HG03571 (cell line): ENCODE results near the gene SLC2A5.
"Not testable (repeated sequence)": the region's sequence is repeated elsewhere in the genome, so short reads cannot be mapped to it uniquely, and the experiment has no call there.

Source experiments
- ATAC-seq: cut with Tn5 transposase; IDR thresholded peaks from one replicate; pipeline ENCODE4 v1.9.1; 2021; ENCODE audit not compliant: unreplicated experiment

Gene SLC2A5

DNA sequence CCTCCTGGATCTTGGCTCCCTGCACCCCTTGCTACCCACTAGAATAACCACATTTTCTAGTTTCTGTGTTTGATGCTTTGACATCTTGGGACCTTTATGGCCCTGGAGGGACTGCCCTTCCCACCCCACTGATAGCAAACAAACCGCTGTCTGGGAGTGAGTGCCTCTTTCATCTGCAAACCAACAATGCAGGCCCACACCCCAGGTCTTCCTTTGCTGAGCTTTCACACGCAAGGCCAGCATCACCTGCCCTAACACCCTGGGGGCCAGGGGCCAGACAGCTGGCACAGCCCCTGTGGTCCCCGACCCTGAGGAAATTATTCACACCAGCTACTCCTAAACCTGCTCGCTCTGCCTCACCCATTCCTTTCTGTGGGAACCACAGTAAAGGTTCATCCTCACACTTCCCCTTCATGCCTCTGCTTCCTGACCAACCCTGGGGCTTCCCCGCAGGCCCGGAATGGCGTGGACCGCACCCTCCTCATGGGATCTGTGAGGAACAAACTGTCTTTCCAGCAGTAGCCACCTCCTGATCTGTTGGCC is 58.6 kb downstream of the SLC2A5 start:
- ATAC-seq: no peak

DNA sequence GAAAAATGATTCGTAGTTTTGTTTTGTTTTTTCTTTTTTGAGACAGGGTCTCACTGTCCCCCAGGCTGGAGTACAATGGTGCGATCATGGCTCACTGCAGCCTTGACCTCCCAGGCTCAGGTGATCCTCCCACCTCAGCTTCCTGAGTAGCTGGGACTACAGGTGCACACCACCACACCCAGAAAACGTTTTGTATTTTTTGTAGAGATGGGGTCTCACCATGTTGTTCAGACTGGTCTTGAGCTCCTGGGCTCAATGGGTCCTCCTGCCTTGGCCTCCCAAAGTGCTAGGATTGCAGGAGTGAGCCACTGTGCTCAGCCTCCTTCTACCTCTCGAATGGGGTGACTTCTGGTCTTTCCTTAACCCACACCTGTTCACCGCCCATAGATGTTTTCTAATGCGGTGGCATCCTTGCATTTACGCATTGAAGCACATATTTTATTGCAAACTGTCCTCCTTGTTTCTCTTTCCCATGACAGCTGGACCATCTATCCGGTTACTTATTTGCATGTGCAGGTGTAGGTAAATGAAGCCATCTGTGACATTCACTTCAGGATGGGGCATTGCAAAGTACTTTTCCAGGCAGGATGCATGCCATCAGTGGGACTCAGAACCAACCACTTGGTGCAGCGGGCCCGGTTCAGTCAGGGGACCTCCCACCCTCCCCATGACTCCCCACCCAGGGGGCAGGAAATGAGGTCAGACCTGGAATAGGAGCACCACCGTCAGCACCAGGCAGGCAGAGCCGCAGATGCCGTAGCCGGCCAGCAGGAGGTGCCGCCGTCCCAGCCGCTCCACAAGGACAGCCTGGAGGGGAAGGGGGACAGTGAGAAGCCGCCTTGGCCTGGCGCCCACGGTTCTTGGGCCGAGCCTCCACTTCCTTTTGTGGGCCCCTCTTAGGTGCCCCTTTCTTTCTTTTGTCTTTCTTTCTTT is 59.7 kb downstream of the SLC2A5 start:
- no peak for ATAC-seq

DNA sequence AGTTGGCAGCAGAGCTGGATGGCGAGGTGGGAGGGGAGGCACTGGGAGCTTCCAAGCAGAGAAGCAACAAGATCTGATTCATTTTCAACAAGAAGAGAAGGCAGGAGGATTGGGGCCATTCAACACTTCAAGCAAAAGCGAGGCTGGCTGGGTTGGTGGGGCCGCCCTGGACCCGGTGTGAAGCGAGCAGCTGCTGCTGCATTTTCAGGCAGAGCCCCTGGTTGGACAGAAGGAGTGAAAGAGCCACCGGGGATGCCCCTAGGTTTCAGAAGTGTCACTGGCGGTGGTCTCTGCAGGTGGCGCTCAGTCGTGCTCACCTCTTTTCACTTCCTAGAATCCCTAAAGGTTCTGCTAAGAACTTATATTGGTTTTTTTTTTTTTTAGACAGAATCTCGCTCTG is 61.2 kb downstream of the SLC2A5 start:
- no peak for ATAC-seq

DNA sequence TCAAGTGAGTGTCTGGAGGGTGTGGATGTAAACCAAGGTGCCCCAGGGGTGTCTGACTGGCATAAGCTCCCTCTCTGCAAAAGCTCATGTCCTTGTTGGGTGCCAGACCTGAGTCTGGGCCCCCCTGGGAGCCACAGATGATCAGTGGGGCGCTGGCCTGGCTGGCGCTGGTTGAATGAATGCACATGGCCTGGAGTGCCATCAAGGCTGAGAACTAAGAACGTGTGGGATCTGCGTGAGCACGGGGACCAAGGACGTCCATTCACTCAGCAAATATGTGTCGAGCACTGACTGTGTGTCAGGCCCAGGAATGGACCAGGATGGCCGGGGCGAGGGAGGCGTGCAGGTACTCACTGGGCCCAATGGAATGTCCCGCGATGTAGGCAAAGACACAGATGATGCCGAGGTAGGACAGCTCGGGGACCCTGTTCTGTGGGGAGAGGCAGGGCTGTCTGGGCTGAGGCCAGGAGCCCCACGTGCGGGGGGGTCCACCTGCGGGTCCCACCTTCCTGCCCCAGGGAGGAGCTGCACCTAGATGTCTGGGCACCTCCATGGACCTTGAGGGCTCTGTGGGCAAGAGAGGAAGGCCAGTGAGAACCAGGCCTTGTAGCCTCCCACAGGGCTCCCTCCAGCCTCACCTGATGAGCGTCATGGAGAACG is 62.3 kb downstream of the SLC2A5 start:
- no peak for ATAC-seq

DNA sequence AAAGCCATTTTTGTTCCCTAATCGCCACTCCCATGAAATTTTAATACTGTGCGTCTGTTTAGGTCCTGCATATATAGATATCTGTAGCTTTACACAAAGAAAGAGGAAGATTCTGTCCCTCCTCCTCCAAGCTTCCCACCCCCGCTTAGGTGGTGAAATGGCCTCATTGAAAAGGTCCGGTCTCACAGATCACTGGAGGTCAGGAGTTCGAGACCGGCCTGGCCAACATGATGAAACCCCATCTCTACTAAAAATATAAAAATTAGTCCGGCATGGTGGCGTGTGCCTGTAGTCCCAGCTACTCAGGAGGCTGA is 64.1 kb downstream of the SLC2A5 start:
- no peak for ATAC-seq

DNA sequence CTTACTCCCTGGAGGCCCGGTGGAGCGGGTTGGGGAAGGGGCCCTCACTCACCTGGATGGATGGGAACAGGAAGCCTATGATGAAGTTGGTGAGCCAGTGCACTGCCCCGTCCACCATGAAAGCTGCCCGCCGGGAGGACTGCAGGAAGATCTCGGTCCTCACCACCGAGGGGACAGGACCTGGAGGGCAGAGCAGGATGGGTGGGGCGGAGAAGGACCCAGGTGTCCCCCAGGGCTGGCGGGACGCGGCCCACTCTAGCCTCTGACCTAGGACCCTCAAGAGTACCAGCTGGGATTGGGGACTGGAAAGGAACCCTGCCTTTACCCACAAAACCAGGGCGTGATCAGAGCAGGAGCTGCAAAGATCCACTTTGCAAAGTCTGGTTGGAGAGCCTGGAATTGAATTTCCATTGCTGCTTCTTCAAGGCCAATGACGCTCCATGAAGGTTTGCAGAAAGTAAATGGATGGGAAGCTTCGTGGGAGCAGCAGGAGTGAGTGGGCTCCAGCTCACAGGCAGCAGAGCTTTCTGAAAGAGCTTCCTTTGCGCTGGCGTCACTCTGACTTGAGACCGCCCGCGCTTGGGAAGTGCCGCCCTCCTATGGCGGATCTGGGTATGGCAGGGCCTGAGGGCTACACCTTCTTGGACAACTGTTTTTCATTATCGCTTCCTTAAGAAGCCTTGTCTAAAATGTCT is 64.6 kb downstream of the SLC2A5 start:
- ATAC-seq: no peak

DNA sequence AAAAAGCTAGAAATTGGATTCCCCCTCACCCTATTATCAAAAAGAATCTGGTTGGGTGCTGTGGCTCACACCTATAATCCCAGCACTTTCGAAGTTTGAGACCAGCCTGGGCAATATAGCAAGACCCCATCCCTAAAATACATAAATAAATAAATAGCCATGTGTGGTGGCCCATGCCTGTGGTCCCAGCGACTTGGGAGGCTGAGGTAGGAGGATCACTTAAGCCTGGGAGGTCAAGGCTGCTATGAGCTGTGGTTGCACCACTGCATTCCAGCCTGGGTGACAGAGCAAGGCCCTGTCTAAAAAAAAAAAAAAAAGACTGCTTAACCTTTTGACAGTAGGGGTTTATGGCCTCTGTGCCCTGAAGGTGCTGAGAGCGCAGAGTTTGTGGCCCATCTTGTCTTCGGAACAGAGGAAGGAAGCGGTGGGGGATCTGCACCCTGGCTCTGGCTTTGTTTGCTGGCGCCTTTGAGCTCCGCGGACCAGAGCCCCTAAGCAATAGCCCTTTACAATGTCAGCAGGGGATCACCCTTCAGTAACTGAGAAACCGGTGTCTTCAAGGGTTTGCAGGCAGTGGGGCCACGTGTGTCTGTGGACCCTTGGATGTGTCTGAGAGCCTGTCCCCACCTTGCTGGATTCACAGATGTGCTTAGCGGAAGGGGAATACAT is 65.3 kb downstream of the SLC2A5 start:
- ATAC-seq: no peak

DNA sequence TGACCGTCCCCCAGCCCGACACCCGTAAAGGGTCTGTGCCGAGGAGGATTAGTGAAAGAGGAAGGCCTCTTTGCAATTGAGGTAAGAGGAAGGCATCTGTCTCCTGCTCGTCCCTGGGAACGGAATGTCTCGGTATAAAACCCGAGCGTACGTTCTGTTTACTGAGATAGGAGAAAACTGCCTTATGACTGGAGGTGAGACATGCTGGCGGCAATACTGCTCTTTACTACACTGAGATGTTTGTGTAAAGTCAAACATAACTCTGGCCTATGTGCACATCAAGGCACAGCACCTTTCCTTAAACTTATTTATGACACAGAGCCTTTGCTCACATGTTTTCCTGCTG is 67.2 kb downstream of the SLC2A5 start:
- ATAC-seq: not testable (repeated sequence)

DNA sequence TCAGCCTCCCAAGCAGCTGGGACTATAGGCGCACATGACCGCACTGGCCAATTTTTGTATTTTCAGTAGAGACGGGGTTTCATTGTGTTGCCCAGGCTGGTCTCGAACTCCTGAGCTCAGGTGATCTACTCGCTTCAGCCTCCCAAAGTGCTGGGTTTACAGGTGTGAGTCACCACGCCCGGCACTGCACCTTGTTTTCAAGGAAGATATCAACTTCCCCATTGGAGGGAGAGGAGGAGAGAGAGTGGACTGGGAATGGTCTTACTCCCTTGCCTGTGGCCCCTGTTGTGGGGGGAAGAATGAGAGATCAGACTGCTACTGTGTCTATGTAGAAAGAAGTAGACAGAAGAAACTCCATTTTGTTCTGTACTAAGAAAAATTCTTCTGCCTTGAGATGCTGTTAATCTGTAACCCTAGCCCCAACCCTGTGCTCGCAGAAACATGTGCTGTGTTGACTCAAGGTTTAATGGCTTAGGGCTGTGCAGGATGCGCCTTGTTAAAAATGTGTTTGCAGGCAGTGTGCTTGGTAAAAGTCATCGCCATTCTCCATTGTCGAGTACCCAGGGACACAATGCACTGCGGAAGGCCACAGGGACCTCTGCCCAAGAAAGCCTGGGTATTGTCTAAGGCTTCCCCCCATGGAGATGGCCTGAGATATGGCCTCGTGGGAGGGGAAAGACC is 67.8 kb downstream of the SLC2A5 start:
- ATAC-seq: not testable (repeated sequence)

DNA sequence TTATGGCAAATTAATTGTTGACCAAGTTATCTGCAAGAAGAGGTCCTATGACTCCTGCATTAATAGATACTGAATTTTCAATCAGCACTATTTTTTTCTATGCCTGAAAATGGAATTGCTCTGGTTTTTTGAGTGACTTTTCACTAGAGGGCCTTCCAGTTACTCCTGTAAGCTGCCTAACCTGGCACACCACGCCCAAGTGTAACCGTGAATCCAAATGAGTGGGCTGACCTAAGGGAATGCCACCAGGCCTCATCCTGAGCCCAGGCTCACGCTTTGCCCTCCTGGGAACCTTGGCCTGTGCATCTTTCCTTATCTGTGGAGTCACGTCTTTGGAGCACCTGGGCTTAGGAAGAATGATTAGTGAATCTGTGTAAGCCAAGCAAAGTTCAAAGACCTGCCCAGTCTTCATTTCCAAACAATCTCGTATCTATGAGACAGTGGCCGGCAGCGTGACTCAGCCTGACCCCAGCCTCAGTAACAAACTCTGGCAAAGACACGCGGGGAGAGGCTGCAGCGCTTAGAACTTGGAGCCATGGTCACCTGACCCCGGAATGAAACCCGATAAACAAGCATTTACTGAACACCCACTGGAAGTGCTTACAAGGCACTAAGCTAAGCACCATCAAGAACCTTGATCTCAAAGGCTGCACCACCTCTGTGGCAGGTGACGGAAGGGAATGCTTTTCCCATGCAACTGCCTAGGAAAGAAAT is 75.3 kb downstream of the SLC2A5 start:
- not testable (repeated sequence) for ATAC-seq

DNA sequence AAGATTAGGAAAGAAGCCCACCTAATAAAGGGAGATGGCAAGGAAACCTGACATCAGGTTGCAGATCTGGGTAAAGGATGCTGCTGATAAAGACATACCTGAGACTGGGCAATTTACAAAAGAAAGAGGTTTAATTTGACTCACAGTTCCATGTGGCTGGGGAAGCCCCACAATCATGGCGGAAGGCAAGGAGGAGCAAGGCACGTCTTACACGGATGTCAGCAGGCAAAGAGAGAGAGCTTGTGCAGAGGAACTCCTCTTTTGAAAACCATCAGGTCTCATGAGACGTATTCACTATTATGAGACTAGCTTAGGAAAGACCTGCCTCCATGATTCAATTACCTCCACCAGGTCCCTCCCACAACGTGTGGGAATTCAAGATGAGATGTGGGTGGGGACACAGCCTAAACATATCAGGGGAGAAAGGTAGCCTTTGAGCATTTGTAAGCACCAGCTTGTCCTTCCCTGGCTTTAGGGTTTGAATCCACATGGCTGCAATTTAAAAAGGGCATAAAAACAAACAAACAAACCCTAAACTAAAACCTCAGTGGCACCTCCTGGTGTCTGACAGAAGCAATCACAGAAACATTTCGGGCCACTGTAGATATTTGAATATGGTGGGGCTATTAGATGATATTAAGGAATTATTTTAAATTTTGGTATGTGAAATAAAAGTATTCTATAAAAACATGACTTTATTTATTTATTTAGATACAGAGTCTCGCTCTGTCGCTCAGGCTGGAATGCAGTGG is 76.3 kb downstream of the SLC2A5 start:
- ATAC-seq: no peak

DNA sequence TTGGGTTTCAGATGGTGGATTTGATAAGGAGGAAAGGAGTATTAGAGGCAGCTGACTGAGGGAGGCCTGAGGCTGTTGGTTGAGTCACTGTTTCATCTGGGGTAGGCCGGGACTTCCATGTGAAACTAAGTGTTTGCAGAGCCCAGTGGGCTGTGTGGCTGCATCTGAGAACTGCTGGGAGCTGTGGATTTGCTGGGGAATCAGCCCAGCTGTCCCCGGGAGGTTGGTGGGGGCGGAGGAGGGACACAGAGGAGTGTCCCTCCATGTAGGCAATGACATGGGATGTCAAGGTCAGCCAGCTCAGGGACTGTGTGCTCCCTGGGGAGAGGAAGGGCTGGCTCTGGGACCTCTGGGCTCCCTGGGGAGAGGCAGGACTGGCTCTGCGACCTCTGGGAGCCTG is 79.6 kb downstream of the SLC2A5 start:
- no peak for ATAC-seq

DNA sequence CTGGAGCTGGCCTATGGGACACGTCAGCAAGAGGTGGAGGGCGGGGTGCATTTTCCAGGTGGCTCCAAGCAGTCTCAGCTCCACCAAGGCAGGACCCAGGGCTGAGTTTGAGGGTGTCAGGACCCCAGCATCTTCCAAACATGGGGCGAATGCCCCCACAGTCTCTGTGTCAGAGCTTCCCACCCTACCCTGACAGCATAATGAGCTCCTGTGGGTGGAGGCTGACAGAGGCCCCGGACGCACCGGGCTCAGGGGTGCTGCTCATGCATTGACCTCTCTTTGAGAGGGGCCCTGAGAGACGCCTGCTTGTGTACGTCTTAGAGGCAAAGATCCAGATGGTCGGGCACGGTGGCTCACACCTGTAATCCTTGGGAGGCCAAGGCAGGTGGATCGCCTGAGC is 80.4 kb downstream of the SLC2A5 start:
- ATAC-seq: no peak

DNA sequence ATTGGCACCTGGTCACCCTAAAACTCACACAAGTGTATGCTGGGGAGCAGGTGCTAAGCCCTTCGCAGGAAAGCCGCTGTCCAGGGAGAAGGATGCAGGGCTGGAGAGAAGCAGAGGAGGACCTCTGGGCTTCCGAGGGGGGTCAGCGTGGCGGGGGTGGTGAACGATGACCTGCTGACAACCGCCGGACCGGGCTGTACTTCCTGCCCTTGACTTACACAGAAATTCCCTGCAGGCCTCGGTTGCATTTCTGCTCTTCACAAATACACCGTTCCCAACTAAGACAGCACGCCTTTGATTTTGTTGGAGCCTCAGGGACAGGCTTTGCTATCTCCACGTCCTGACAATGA is 80.8 kb downstream of the SLC2A5 start:
- no peak for ATAC-seq

DNA sequence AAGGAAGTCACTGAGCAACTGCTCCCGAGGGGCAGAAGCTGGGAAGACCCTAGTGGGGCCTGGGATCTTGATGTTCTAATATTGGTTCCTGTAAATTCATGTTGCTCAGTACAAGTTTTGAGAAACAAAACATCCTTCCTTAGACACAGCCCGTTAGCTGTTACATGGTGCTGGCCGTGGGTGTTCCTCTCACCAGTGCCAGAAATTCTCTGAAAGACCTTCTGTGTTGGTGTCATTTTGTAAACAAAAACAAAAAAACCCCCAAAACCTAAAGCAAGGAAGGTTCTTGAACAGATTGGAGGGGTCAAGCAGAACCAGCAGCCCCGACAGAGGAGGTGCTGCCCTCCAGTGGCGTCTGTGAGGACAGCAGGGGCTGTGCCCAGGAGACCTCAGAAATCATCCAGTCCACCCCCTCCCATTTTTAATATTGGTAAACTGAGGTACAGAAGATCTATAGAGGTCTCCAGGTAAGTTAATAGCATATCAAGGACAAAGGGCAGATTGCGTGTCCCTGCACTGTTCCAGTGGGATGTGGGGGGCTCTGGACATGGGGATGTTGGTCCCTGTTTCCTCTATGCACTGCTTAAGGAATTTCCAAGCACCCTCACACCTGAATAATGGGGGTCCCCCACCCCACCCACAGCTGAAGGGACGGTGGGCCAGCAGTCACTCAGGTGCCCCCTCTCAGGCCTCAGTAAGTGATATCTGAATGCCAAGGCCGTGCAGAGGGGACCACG is 81.4 kb downstream of the SLC2A5 start:
- no peak for ATAC-seq

DNA sequence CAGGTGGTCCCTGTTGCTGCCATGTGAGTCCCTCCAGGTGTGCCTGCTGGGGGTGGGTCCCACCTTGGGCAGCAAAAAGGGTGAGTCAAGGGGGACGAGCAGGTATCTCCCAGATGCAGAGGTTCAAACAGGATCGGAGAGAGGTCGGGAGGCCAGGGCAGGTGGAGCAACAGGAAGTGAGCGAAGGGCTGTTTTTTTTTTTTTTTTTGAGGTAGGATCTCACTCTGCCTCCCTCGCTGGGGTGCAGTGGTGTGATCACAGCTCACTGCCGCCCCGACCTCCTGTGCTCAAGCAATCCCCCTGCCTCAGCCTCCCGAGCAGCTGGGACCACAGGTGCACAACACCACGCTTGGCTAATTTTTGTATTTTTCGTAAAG is 82.6 kb downstream of the SLC2A5 start:
- no peak for ATAC-seq

DNA sequence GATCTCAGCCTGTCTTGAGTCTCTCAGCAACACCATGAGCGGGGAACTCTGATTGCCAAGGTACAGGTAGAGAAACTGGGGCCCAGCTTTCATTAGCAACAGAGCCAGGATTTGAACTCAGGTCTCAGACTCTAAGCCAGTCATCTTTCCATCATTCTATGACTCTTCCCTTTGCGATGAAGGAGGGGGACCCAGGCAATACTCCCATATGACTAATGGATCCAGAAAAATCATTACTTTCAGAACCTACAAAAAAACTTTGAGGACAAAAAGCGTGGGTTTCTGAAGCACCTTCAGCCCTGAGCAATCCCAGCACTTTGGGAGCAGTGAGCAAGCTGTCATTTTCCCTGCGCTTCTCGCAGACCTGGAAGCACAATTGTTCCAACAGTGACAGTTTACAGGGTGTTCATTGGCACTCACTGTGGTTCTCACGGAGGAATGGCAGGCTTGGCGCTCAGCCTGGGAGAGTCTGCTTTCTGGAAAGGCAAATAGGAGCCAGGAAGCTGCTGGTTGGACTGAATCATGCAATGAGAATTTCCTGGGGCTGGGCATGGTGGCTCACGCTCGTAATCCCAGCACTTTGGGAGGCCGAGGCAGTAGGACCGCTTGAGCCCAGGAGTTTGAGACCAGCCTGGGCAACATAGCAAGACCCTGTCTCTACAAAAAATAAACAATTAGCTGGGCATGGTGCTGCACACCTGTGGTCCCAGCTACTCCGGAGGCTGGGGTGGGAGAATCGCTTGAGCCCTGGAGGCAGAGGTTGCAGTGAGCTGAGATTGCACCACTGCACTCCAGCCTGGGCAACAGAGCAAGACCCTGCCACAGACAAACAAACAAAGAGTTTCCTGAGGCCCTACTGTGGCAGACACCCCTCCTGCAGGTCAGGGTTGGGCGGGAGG is 83.3 kb downstream of the SLC2A5 start:
- no peak for ATAC-seq
